HEK293 (cell line): ENCODE data around the gene TEPSIN.
A peak's percentile ranks its signal among the peaks of the same experiment; 100 is the strongest.

Experiments used
- CTCF ChIA-PET: fragments of 350-600 bp; formaldehyde crosslinking; extraction: SDS; loops from one replicate; lab custom pipeline; 2021; ENCODE audit warnings: antibody characterized with exemption; lab: Yijun Ruan, JAX
- POLR2A ChIA-PET: fragments of 300-600 bp; formaldehyde crosslinking; extraction: SDS; loops from one replicate; lab custom pipeline; 2020; ENCODE audit warnings: antibody characterized with exemption, inconsistent platforms; lab: Yijun Ruan, JAX
- H3K27ac ChIP-seq: fragments of 200-500 bp; sonication (Bioruptor generic); 2 replicates; pipeline ENCODE4 v1.5.1; 2014; ENCODE audit warnings: low read depth, low read length, control low read depth, inconsistent platforms; ENCODE audit errors: extremely low read depth
- H3K36me3 ChIP-seq, 2 experiments: fragments of 200-500 bp in 1 of 2; sonication (Bioruptor generic) in 1 of 2; 1 replicate in 1 of 2; 2 replicates in 1 of 2; pipeline ENCODE4 v1.5.1; 2014 to 2017; ENCODE audit warnings: inconsistent platforms in 2 of 2, low read length in 2 of 2; ENCODE audit not compliant: control insufficient read depth in 2 of 2, insufficient read depth in 1 of 2
- H3K4me1 ChIP-seq: fragments of 200-500 bp; sonication (Bioruptor generic); 2 replicates; pipeline ENCODE4 v1.5.1; 2014; ENCODE audit warnings: mild to moderate bottlenecking, low read length, inconsistent platforms; ENCODE audit not compliant: control insufficient read depth, insufficient read depth
- H3K4me3 ChIP-seq: 2 replicates; pipeline ENCODE4 v1.5.1; 2011; ENCODE audit warnings: low read depth, mild to moderate bottlenecking, control low read depth, low read length, moderate library complexity
- H3K9me3 ChIP-seq: fragments of 200-500 bp; sonication (Bioruptor generic); 2 replicates; pipeline ENCODE4 v1.5.1; 2014; ENCODE audit warnings: low read depth, low read length, inconsistent platforms; ENCODE audit not compliant: control insufficient read depth, insufficient read depth
- BCL6B ChIP-seq: fragments of 450-650 bp; formaldehyde crosslinking; IDR thresholded peaks from 2 replicates; pipeline ENCODE4 v1.5.1; 2017; ENCODE audit warnings: missing biosample characterization, missing genetic modification characterization
- EGR2 ChIP-seq: fragments of 450-650 bp; formaldehyde crosslinking; IDR thresholded peaks from 2 replicates; pipeline ENCODE4 v1.5.1; 2016; ENCODE audit warnings: low read depth, missing biosample characterization, missing genetic modification characterization
- ELK4 ChIP-seq: IDR thresholded peaks from 2 replicates; pipeline ENCODE4 v1.6.1; 2011; ENCODE audit warnings: mild to moderate bottlenecking, low read depth, low read length, borderline replicate concordance
- KLF16 ChIP-seq: fragments of 450-650 bp; formaldehyde crosslinking; IDR thresholded peaks from 2 replicates; pipeline ENCODE4 v1.5.1; 2017; ENCODE audit warnings: missing biosample characterization, missing genetic modification characterization
- PRDM4 ChIP-seq: fragments of 450-650 bp; formaldehyde crosslinking; IDR thresholded peaks from 2 replicates; pipeline ENCODE4 v1.5.1; 2017; ENCODE audit warnings: missing biosample characterization, missing genetic modification characterization
- TSHZ1 ChIP-seq: fragments of 450-650 bp; formaldehyde crosslinking; IDR thresholded peaks from 2 replicates; pipeline ENCODE4 v1.5.1; 2016; ENCODE audit warnings: missing biosample characterization, missing genetic modification characterization, borderline replicate concordance
- ZBTB10 ChIP-seq: fragments of 450-650 bp; formaldehyde crosslinking; IDR thresholded peaks from 2 replicates; pipeline ENCODE4 v1.5.1; 2016; ENCODE audit warnings: missing biosample characterization, missing genetic modification characterization
- ZBTB8A ChIP-seq: fragments of 450-650 bp; formaldehyde crosslinking; IDR thresholded peaks from 2 replicates; pipeline ENCODE4 v1.5.1; 2016; ENCODE audit warnings: missing biosample characterization, missing genetic modification characterization
- ZFHX2 ChIP-seq: fragments of 450-650 bp; formaldehyde crosslinking; conservative IDR thresholded peaks from 2 replicates; pipeline ENCODE4 v1.5.1; 2016; ENCODE audit warnings: missing biosample characterization, missing genetic modification characterization
- ZIC2 ChIP-seq: fragments of 450-650 bp; formaldehyde crosslinking; IDR thresholded peaks from 2 replicates; pipeline ENCODE4 v1.5.1; 2016; ENCODE audit warnings: missing biosample characterization, missing genetic modification characterization
- ZNF2 ChIP-seq: fragments of 450-650 bp; formaldehyde crosslinking; IDR thresholded peaks from 2 replicates; pipeline ENCODE4 v1.5.1; 2016; ENCODE audit warnings: missing biosample characterization, missing genetic modification characterization
- ZNF214 ChIP-seq: fragments of 450-650 bp; formaldehyde crosslinking; IDR thresholded peaks from 2 replicates; pipeline ENCODE4 v1.5.1; 2017; ENCODE audit warnings: missing biosample characterization, mild to moderate bottlenecking, missing genetic modification characterization, borderline replicate concordance
- ZNF394 ChIP-seq: fragments of 450-650 bp; formaldehyde crosslinking; IDR thresholded peaks from 2 replicates; pipeline ENCODE4 v1.5.1; 2016; ENCODE audit warnings: missing biosample characterization, missing genetic modification characterization, mild to moderate bottlenecking, moderate library complexity, borderline replicate concordance
- ZNF404 ChIP-seq: fragments of 450-650 bp; formaldehyde crosslinking; IDR thresholded peaks from 2 replicates; pipeline ENCODE4 v1.5.1; 2017; ENCODE audit warnings: missing biosample characterization, missing genetic modification characterization
- ZNF621 ChIP-seq: fragments of 450-650 bp; formaldehyde crosslinking; IDR thresholded peaks from 2 replicates; pipeline ENCODE4 v1.5.1; 2017; ENCODE audit warnings: missing biosample characterization, missing genetic modification characterization
- ZNF670 ChIP-seq: fragments of 450-650 bp; formaldehyde crosslinking; IDR thresholded peaks from 2 replicates; pipeline ENCODE4 v1.5.1; 2016; ENCODE audit warnings: missing biosample characterization, missing genetic modification characterization, low read depth
- ZNF701 ChIP-seq: fragments of 450-650 bp; formaldehyde crosslinking; IDR thresholded peaks from 2 replicates; pipeline ENCODE4 v1.5.1; 2016; ENCODE audit warnings: missing biosample characterization, missing genetic modification characterization

Gene TEPSIN

GRCh38 chr17:81270279-81270678 is 31.4 kb upstream of the TEPSIN start:
- ChIA-PET POLR2A (no interaction called here), CTCF (interaction anchor here (1.5 kb wide), 1 partner anchor 22 kb away, joined by 4 read pairs; no protein-coding TSS in a partner anchor)
- Histone ChIP-seq H3K4me3 (no peak overlapping the region), H3K27ac (no peak overlapping the region), H3K9me3 (no peaks in the 10 kb centered on the region), H3K4me1 (no peaks in the 10 kb centered on the region), H3K36me3 (peaks cover 22 to 89% of the 10 kb centered on the region in 2 experiments)
- TF ChIP-seq ZIC2 (peak; percentile 51), ZNF404 (tag by site-specific recombination) (no peak), ZBTB10 (no peak), ZNF621 (no peak), TSHZ1 (tag by site-specific recombination) (no peak), ZFHX2 (tag by site-specific recombination) (peak; percentile 71), ZNF394 (tag by site-specific recombination) (no peak), EGR2 (peak; percentile 79; the same call in 1 of the 2 replicates), PRDM4 (tag by site-specific recombination) (no peak), ZNF670 (tag by site-specific recombination) (no peak), ZNF701 (no peak), KLF16 (tag by site-specific recombination) (no peak), ZNF2 (tag by site-specific recombination) (no peak), ZNF214 (no peak), ZBTB8A (no peak), BCL6B (tag by site-specific recombination) (no peak), ELK4 (no peak)
